Skeletal muscle tissue (tissue), 4 donors: ENCODE data around the gene FAM222A. TPM values are rescaled to one million over a fixed set of nuclear protein-coding genes. Genes with fewer than 3 reads are reported as not detected.

Experiments used
- H3K27ac ChIP-seq: one replicate; pipeline ENCODE4 v1.7.0; 2013; ENCODE audit warnings: mild to moderate bottlenecking, low read depth, low read length, inconsistent platforms
- H3K27me3 ChIP-seq, 3 donors: one replicate each; pipeline ENCODE4 v1.7.0; 2013; ENCODE audit warnings: low read length in 3 of 3; ENCODE audit not compliant: control insufficient read depth in 3 of 3, insufficient read depth in 3 of 3
- H3K36me3 ChIP-seq, 3 donors: one replicate each; pipeline ENCODE4 v1.7.0; 2013; ENCODE audit warnings: low read length in 3 of 3; ENCODE audit not compliant: control insufficient read depth in 3 of 3, insufficient read depth in 3 of 3
- H3K4me1 ChIP-seq, 3 donors: one replicate each; pipeline ENCODE4 v1.7.0; 2013; ENCODE audit warnings: low read length in 3 of 3, mild to moderate bottlenecking in 3 of 3; ENCODE audit not compliant: control insufficient read depth in 3 of 3, insufficient read depth in 3 of 3
- H3K4me3 ChIP-seq, 3 donors: one replicate each; pipeline ENCODE4 v1.7.0; 2013; ENCODE audit warnings: low read length in 3 of 3
- H3K9ac ChIP-seq, 3 donors: one replicate each; pipeline ENCODE4 v1.7.0; 2013; ENCODE audit warnings: low read length in 3 of 3, mild to moderate bottlenecking in 3 of 3, moderate library complexity in 2 of 3, low read depth in 1 of 3
- H3K9me3 ChIP-seq, 3 donors: one replicate each; pipeline ENCODE4 v1.7.0; 2013; ENCODE audit warnings: low read length in 3 of 3; ENCODE audit not compliant: control insufficient read depth in 3 of 3
- total RNA-seq: library from RNA; depleted of rRNA; stranded (reverse); fragments of >200 nt; gene quantifications from one replicate; pipeline ENCODE4 v1.2.3, GENCODE V29; 2014
- donor health status: Osteomylitis.

The FAM222A gene
- total RNA-seq, 1 donor from 2014 or later = 1.0 TPM

DNA sequence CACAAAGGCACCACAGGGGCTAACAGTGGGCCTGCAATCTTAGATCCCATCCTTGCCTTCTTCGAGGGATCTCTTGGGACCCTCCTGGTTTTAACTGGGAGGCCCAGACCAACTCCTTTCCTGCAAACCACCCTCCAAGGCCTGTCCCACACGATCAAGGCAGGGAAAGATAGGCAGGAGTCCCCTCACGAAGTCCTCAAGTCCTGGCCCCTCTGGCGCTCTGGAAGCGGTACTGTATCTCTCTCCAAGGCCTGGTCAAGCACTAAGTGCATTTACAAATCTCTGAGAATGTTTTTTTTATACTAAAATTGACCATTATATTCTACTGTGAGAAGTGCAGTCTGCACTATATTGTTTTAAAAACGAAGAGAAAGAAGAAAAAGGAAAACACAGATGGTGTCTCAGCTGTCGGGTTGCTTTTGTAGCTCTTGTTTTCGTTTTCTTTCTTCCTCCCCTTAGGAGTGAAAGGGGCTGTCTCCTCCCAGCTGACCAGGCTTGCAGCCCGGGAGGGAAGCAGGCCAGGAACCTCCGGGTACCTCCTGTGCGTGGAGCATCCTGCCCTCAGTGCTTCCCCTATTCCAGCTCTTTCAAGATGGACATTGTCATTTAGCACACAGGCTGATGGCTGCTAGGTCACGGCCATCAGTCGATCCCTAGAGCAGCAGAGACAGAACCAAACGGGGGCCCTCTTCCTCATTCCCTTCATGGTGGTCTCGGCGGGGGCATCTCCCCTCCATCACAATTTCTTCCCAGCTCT lies 56.7 kb downstream of the FAM222A start:
- Histone ChIP-seq H3K27ac (no peak overlapping the region), H3K36me3 (no peaks in the 10 kb centered on the region), H3K27me3 (peaks cover 0 to 3% (median 0%) of the 10 kb centered on the region in 3 donors), H3K4me1 (peaks cover 8 to 21% (median 11%) of the 10 kb centered on the region in 3 donors), H3K9ac (no peak overlapping the region), H3K9me3 (no peaks in the 10 kb centered on the region), H3K4me3 (no peak overlapping the region)

DNA sequence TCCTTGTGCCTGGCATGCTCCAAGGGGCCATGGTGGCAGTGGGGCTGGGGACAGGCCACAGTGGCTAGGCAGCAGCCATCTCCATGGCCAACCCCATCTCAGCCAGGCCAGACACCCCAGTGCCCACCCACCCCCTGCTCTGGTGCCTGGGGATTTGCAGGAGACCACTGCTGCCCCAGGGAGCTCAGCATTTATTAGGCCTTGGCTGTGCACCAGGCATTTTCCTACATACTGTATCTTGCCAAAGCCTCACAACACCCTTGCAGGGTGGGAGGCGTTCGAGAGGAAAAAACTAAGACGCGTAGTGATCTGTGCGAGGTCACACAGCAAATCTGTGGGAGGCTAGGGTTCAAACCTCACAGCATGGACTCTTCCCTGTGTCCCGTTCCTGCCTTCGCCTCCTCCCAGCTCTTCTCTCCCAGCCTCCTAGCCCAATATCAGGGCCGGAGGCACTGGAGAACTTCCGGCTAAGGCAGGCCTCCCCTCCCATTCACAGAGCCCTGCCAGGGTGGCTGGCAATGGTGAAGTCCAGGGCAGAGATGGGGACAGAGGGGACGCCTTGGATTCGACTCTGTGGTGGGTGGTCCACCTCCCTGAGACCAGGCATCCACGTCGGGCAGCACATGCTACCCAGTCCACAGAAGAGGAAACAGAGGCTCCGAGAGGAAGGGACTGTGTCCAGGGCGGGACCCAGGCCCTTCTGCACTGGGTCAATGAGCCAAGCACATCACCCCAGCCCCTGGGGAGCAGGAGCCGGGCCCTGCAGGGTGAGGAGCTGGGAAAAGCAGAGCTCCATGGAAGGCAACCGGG lies 57.4 kb downstream of the FAM222A start:
- H3K9me3 ChIP-seq = no peaks in the 10 kb centered on the region
- no peak overlapping the region for H3K9ac ChIP-seq

DNA sequence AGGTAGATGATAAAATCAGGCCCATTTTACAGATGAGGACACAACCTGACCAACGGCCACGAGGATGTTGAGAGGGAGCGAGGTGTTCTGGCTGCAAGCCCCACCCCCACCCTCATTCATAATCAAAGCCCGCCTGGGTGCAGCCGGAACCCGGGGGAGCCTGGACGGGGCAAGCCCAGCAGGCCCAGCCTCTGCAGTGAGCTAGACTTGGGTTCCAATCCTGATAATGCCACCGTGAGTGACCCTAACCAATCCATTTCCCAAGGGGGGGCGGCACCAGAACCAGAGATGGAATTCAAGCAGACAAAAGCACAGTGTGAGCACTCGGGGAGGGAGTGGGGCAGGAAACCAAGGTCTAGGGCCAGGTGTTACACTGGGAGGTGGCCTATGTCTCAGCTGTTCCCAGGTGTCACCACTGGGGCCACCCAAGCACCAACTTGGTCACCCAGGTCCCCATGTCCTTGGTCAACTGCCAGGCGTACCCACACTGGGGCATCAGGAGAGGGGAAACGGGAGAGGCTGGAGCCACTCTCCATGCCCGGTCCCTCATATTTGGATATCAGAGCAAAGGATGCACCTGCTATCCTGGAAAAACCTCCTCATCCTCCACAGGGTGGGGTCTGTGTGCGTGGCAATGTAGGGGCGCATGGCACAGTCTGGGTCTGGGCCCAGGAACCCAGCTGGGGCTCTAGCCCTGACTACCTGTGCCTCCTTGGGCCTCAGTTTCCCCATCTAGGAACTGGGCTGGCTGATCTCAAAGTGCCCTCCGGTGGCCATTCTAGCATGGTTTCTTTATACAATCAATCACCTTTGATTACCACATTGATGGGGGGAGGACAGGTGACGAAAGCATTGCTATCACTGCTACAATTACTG lies 58.4 kb downstream of the FAM222A start:
- H3K4me3 ChIP-seq = peak overlapping the region in 2 of 3 donors; percentile 34 to 66
- H3K27ac ChIP-seq = no peak overlapping the region
- H3K36me3 ChIP-seq = no peaks in the 10 kb centered on the region
- H3K27me3 ChIP-seq = peaks cover 0 to 3% (median 0%) of the 10 kb centered on the region in 3 donors
- H3K4me1 ChIP-seq = peaks cover 8 to 21% (median 11%) of the 10 kb centered on the region in 3 donors
- H3K9ac ChIP-seq = peak overlapping the region in 1 of 3 donors; percentile 3
- no peaks in the 10 kb centered on the region for H3K9me3 ChIP-seq

More for the DNA sequence above, 57.4 kb downstream of the FAM222A start:
- H3K36me3 ChIP-seq = no peaks in the 10 kb centered on the region
- no peak overlapping the region for H3K4me3 ChIP-seq
- no peak overlapping the region for H3K27ac ChIP-seq
- peaks cover 8 to 21% (median 11%) of the 10 kb centered on the region in 3 donors for H3K4me1 ChIP-seq
- peaks cover 0 to 3% (median 0%) of the 10 kb centered on the region in 3 donors for H3K27me3 ChIP-seq

GRCh38 chr12:109772622-109773321 lies 59.1 kb downstream of the FAM222A start:
- Histone ChIP-seq H3K9me3 (no peaks in the 10 kb centered on the region), H3K4me3 (peak overlapping the region; percentile 15 to 66 (median 34)), H3K27ac (no peak overlapping the region), H3K4me1 (peaks cover 8 to 21% (median 11%) of the 10 kb centered on the region in 3 donors), H3K36me3 (no peaks in the 10 kb centered on the region), H3K9ac (peak overlapping the region in 2 of 3 donors; percentile 20 to 69), H3K27me3 (peaks cover 0 to 3% (median 0%) of the 10 kb centered on the region in 3 donors)

GRCh38 chr12:109773384-109774011 lies 59.9 kb downstream of the FAM222A start:
- Histone ChIP-seq H3K4me3 (peak overlapping the region; percentile 15 to 67 (median 34)), H3K9ac (peak overlapping the region in 2 of 3 donors; percentile 14 to 69), H3K4me1 (peaks cover 8 to 21% (median 11%) of the 10 kb centered on the region in 3 donors), H3K9me3 (no peaks in the 10 kb centered on the region), H3K27me3 (peaks cover 0 to 3% (median 0%) of the 10 kb centered on the region in 3 donors), H3K27ac (no peak overlapping the region), H3K36me3 (no peaks in the 10 kb centered on the region)

- peaks cover 0 to 3% (median 0%) of the 10 kb centered on the region in 3 donors for H3K27me3 ChIP-seq
- no peak overlapping the region for H3K9ac ChIP-seq
- H3K4me1 ChIP-seq = peaks cover 8 to 21% (median 11%) of the 10 kb centered on the region in 3 donors
- no peak overlapping the region for H3K27ac ChIP-seq
- H3K4me3 ChIP-seq = no peak overlapping the region
- no peaks in the 10 kb centered on the region for H3K36me3 ChIP-seq
- no peaks in the 10 kb centered on the region for H3K9me3 ChIP-seq
These were observed 61.7 kb downstream of the FAM222A start for GRCh38 chr12:109775172-109775881.

GRCh38 chr12:109776624-109777023 lies 63.0 kb downstream of the FAM222A start:
- Histone ChIP-seq H3K27me3 (peaks cover 0 to 3% (median 0%) of the 10 kb centered on the region in 3 donors), H3K4me3 (no peak overlapping the region), H3K27ac (no peak overlapping the region), H3K4me1 (peaks cover 8 to 21% (median 11%) of the 10 kb centered on the region in 3 donors), H3K9me3 (no peaks in the 10 kb centered on the region), H3K36me3 (no peaks in the 10 kb centered on the region), H3K9ac (no peak overlapping the region)

DNA sequence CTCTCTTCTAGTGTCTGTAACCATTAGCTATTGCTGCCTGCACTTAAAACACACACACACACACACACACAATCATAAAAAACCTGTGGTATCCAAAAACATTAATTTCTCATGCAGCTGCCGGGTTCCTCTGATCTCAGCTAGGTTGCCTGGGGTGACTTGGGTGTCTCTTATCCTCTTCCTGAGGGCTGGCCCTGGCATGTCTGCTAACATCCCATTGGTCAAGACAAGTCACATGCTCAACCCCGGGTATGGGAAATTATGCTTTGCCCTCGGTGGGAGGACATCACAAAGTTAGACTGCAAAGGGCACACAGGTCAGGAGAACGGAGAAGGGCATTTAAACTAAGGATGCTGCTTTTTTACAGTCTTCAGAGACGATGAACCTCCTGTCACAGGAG lies 63.9 kb downstream of the FAM222A start:
- H3K27me3 ChIP-seq = peaks cover 0 to 3% (median 0%) of the 10 kb centered on the region in 3 donors
- H3K4me3 ChIP-seq = no peak overlapping the region
- H3K27ac ChIP-seq = no peak overlapping the region
- peaks cover 8 to 13% (median 11%) of the 10 kb centered on the region in 3 donors for H3K4me1 ChIP-seq
- H3K36me3 ChIP-seq = no peaks in the 10 kb centered on the region
- no peak overlapping the region for H3K9ac ChIP-seq
- H3K9me3 ChIP-seq = no peaks in the 10 kb centered on the region
